ENCODE data around the gene PRR14. TPM values are rescaled to one million over a fixed set of nuclear protein-coding genes. Genes with fewer than 3 reads are reported as not detected.

Gene PRR14
- total and polyA plus RNA-seq, 2 experiments from 2014 or later, result 5.6 to 18.0 TPM

DNA sequence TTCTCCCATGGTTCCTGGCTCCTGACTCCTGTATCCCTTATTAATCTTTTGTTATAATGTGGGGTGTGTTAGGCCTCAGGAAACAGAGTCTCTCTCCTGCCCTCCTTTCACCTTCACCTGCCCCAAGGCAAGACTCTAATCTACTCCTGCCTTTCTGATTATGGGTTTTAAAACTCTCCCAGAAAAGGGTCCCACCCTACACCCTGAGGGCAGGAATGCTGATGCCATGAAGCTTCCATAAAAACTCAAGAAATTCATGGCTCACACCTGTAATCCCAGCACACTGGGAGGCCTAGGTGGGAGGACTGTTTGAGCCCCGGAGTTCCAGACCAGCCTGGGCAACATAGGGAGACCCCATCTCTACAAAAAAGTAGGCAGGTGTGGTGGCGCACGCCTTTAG is 29.6 kb downstream of the PRR14 start:
- Histone ChIP-seq H3K9me2 (ENCODE audit: insufficient read depth) (no peaks in the 10 kb centered on the region), H3K4me1 (ENCODE audit: insufficient read depth) (no peaks in the 10 kb centered on the region), H3K27ac (no peak overlapping the region), H4K20me1 (ENCODE audit: insufficient read depth) (no peaks in the 10 kb centered on the region), H3K36me3 (ENCODE audit: low read depth) (no peaks in the 10 kb centered on the region), H3K4me3 (no peak overlapping the region), H3K9ac (no peak overlapping the region), H3K79me2 (ENCODE audit: insufficient read depth) (no peaks in the 10 kb centered on the region), H3K9me3 (ENCODE audit: low read depth) (no peaks in the 10 kb centered on the region), H3F3A (ENCODE audit: insufficient read depth) (no peaks in the 10 kb centered on the region), H3K4me2 (ENCODE audit: unreplicated experiment) (no peak overlapping the region), H3K27me3 (replicated peaks; ENCODE audit: insufficient read depth) (no peaks in the 10 kb centered on the region), H2AFZ (no peak overlapping the region)
- no peak for DNase-seq
- TF ChIP-seq EZH2 (IDR thresholded peaks at IDR 0.05; ENCODE audit: insufficient read depth, poor library complexity, severe bottlenecking) (no peak), EZH2phosphoT487 (IDR thresholded peaks at IDR 0.05; ENCODE audit: insufficient read depth, low read depth) (no peak)
- WGBS, 2 experiments (ENCODE audit: low coverage in 1 of 2, low lambda C conversion rate in 2 of 2, missing lambda C conversion rate in 2 of 2), result 65 to 78% methylated on average over 2 to 3 of the region's 3 CpGs
- in situ Hi-C loops (cut with MboI), result no loop called here

DNA sequence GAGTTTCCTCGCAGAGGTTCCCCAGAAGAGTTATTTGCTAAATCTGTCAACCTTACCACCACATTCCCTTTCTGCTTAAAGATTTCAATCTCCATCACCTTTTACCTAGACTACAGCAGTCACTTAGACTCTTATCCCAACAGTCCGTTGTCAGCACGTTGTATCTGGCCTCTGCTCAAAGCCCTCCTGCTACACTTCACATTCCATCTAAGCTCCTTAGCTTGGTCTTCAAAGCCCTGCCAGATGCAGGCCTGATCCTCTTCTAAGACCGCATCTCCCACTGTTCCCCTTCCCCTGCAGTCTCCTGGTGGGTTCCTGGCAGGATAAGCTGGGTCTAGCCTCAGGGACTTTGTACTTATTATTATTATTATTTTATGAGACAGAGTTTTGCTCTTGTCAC is 37.9 kb downstream of the PRR14 start:
- H3K4me3 ChIP-seq, result no peak overlapping the region
- no peaks in the 10 kb centered on the region for H3K9me2 ChIP-seq (ENCODE audit: insufficient read depth)
- no peaks in the 10 kb centered on the region for H3K4me1 ChIP-seq (ENCODE audit: insufficient read depth)
- H3K27me3 ChIP-seq (replicated peaks; ENCODE audit: insufficient read depth), result no peaks in the 10 kb centered on the region
- no peaks in the 10 kb centered on the region for H3K36me3 ChIP-seq (ENCODE audit: low read depth)
- no peaks in the 10 kb centered on the region for H4K20me1 ChIP-seq (ENCODE audit: insufficient read depth)
- no peaks in the 10 kb centered on the region for H3K79me2 ChIP-seq (ENCODE audit: insufficient read depth)
- H2AFZ ChIP-seq, result no peak overlapping the region
- no peak overlapping the region for H3K4me2 ChIP-seq (ENCODE audit: unreplicated experiment)
- in situ Hi-C loops (cut with MboI), result no loop called here
- 59 to 65% methylated on average over 4 of the region's 4 CpGs for WGBS, 2 experiments (ENCODE audit: low coverage in 1 of 2, low lambda C conversion rate in 2 of 2, missing lambda C conversion rate in 2 of 2)
- H3K27ac ChIP-seq, result no peak overlapping the region
- no peaks in the 10 kb centered on the region for H3K9me3 ChIP-seq (ENCODE audit: low read depth)
- H3F3A ChIP-seq (ENCODE audit: insufficient read depth), result no peaks in the 10 kb centered on the region
- H3K9ac ChIP-seq, result no peak overlapping the region
- DNase-seq, result no peak
- TF ChIP-seq EZH2 (IDR thresholded peaks at IDR 0.05; ENCODE audit: insufficient read depth, poor library complexity, severe bottlenecking), result no peak
- no peak for TF ChIP-seq EZH2phosphoT487 (IDR thresholded peaks at IDR 0.05; ENCODE audit: insufficient read depth, low read depth)

DNA sequence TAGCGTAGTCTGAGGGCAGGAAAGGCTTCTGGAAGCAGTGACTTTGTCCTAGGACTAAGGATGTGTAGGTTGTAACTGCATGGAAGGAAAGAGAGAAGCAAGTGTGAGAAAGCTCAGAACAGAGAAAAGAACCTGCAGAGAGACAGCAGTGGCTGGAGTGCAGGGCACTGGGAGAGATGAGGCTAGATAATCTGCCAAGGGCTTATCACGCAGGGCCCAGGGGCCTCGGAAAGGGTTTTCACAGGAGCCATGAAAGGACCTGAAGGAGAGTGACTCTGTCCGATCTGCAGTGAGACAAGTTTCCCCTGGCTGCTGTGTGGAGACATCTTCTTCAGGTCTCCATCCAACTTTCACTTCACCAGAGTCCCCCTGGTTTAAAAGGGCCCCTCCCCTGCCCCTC is 41.1 kb downstream of the PRR14 start:
- Histone ChIP-seq H3K9me3 (ENCODE audit: low read depth) (no peaks in the 10 kb centered on the region), H3K27ac (no peak overlapping the region), H3K4me1 (ENCODE audit: insufficient read depth) (no peaks in the 10 kb centered on the region), H3K79me2 (ENCODE audit: insufficient read depth) (no peaks in the 10 kb centered on the region), H3K4me3 (no peak overlapping the region), H3K27me3 (replicated peaks; ENCODE audit: insufficient read depth) (no peaks in the 10 kb centered on the region), H3K9ac (no peak overlapping the region), H3K9me2 (ENCODE audit: insufficient read depth) (no peaks in the 10 kb centered on the region), H3F3A (ENCODE audit: insufficient read depth) (no peaks in the 10 kb centered on the region), H4K20me1 (ENCODE audit: insufficient read depth) (no peaks in the 10 kb centered on the region), H3K36me3 (ENCODE audit: low read depth) (no peaks in the 10 kb centered on the region), H2AFZ (no peak overlapping the region), H3K4me2 (ENCODE audit: unreplicated experiment) (no peak overlapping the region)
- in situ Hi-C loops (cut with MboI), result no loop called here
- no peak for TF ChIP-seq EZH2 (IDR thresholded peaks at IDR 0.05; ENCODE audit: insufficient read depth, poor library complexity, severe bottlenecking)
- DNase-seq, result no peak
- 41 to 42% methylated on average over 4 of the region's 4 CpGs for WGBS, 2 experiments (ENCODE audit: low coverage in 1 of 2, low lambda C conversion rate in 2 of 2, missing lambda C conversion rate in 2 of 2)

DNA sequence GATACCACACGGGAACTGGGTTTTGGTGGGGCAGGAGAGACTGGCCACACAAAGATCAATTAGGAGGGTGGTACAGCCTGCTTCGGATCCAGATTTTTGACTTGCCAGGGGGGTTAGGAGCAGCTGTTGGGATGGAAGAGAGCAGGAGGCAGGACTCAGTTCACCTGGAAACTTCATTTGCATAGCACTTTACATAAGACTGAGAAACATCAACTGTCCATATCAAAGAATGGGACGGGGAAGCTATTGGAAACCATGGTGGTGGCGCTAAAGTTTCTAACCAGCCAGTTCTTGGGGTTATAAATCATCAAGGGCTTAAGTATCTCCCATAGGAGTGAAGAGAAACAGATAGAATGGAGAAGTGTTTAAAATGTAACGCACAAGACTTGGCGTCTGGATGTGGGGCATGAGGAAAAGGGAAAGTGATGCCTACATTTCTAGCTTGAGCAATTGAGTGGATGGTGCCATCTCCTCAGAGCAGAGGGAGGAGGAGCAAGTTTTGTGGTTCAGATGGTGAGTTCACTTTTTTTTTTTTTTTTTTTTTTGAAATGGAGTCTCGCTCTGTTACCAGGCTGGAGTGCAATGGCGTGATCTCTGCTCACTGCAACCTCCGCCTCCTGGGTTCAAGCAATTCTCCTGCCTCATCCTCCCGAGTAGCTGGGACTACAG is 41.8 kb downstream of the PRR14 start:
- no peaks in the 10 kb centered on the region for H3K9me3 ChIP-seq (ENCODE audit: low read depth)
- in situ Hi-C loops (cut with MboI), result no loop called here
- H2AFZ ChIP-seq, result no peak overlapping the region
- no peaks in the 10 kb centered on the region for H3F3A ChIP-seq (ENCODE audit: insufficient read depth)
- no peaks in the 10 kb centered on the region for H3K27me3 ChIP-seq (replicated peaks; ENCODE audit: insufficient read depth)
- no peak overlapping the region for H3K9ac ChIP-seq
- no peak overlapping the region for H3K4me2 ChIP-seq (ENCODE audit: unreplicated experiment)
- peaks cover 2% of the 10 kb centered on the region; the same call in 1 of the 2 replicates for H3K4me1 ChIP-seq (ENCODE audit: insufficient read depth)
- no peaks in the 10 kb centered on the region for H3K79me2 ChIP-seq (ENCODE audit: insufficient read depth)
- TF ChIP-seq EZH2 (IDR thresholded peaks at IDR 0.05; ENCODE audit: insufficient read depth, poor library complexity, severe bottlenecking) (no peak), EZH2phosphoT487 (IDR thresholded peaks at IDR 0.05; ENCODE audit: insufficient read depth, low read depth) (no peak)
- H3K9me2 ChIP-seq (ENCODE audit: insufficient read depth), result no peaks in the 10 kb centered on the region
- no peak for DNase-seq
- WGBS, 2 experiments (ENCODE audit: low coverage in 1 of 2, low lambda C conversion rate in 2 of 2, missing lambda C conversion rate in 2 of 2), result 53 to 58% methylated on average over 9 to 10 of the region's 10 CpGs
- no peak overlapping the region for H3K27ac ChIP-seq
- H3K4me3 ChIP-seq, result no peak overlapping the region
- no peaks in the 10 kb centered on the region for H3K36me3 ChIP-seq (ENCODE audit: low read depth)
- no peaks in the 10 kb centered on the region for H4K20me1 ChIP-seq (ENCODE audit: insufficient read depth)
